Suprapubic skin (tissue), 4 donors: Measurements from ENCODE around the gene SLC6A6. TPM values are rescaled to one million over a fixed set of nuclear protein-coding genes. Genes with fewer than 3 reads are reported as not detected.
A peak's percentile ranks its signal among the peaks of the same experiment; 100 is the strongest.

Experiments used
- DNase-seq, 2 donors: peaks; one replicate each; pipeline ENCODE4 v3.0.0-alpha.2; 2019; ENCODE audit warnings: low spot score in 2 of 2
- H3K27ac ChIP-seq: fragments of 200-600 bp; sonication (generic); one replicate; pipeline ENCODE4 v1.5.1; 2019
- H3K27me3 ChIP-seq: fragments of 200-600 bp; sonication (generic); one replicate; pipeline ENCODE4 v1.5.1; 2019
- H3K36me3 ChIP-seq: fragments of 200-600 bp; sonication (generic); one replicate; pipeline ENCODE4 v1.5.1; 2019
- H3K4me1 ChIP-seq: fragments of 200-600 bp; sonication (generic); one replicate; pipeline ENCODE4 v1.5.1; 2019
- H3K4me3 ChIP-seq: fragments of 200-600 bp; sonication (generic); one replicate; pipeline ENCODE4 v1.5.1; 2019; ENCODE audit warnings: mild to moderate bottlenecking
- H3K9me3 ChIP-seq: fragments of 200-600 bp; sonication (generic); one replicate; pipeline ENCODE4 v1.5.1; 2019
- EP300 ChIP-seq: sonication (generic); formaldehyde crosslinking; IDR thresholded peaks from one replicate; pipeline ENCODE4 v1.6.1; 2017; ENCODE audit warnings: antibody characterized with exemption
- POLR2A ChIP-seq, 2 donors: fragments of 450-650 bp; IDR thresholded peaks; one replicate each; pipeline ENCODE4 v1.6.1; 2017; ENCODE audit warnings: antibody characterized with exemption in 2 of 2, mild to moderate bottlenecking in 2 of 2, moderate library complexity in 2 of 2
- POLR2AphosphoS5 ChIP-seq, 3 donors: sonication (generic); formaldehyde crosslinking; IDR thresholded peaks; one replicate each; pipeline ENCODE4 v1.6.1; 2017; ENCODE audit warnings: antibody characterized with exemption in 3 of 3
- WGBS: methylation state at CpG from one replicate; pipeline ENCODE4 v1.1.5; 2018; 5-methylcytosine and 5-hydroxymethylcytosine counted together
- total RNA-seq, 4 donors: library from RNA; depleted of rRNA; stranded (reverse); fragments of >200 nt; gene quantifications; one replicate each; pipeline ENCODE4 v1.1.0, GENCODE V29; 2016
- TF ChIP-seq, protein P1 (sequence below), 2 donors: fragments of 200-600 bp in 1 of 2; fragments of 450-650 bp in 1 of 2; sonication (generic) in 1 of 2; IDR thresholded peaks; one replicate each; pipeline ENCODE4 v1.5.1; 2016 to 2019; ENCODE audit warnings: antibody characterized with exemption in 2 of 2, mild to moderate bottlenecking in 1 of 2, moderate library complexity in 1 of 2

The SLC6A6 gene
- total RNA-seq, 4 donors from 2014 or later = 85.4 to 149 (median 102) TPM

DNA sequence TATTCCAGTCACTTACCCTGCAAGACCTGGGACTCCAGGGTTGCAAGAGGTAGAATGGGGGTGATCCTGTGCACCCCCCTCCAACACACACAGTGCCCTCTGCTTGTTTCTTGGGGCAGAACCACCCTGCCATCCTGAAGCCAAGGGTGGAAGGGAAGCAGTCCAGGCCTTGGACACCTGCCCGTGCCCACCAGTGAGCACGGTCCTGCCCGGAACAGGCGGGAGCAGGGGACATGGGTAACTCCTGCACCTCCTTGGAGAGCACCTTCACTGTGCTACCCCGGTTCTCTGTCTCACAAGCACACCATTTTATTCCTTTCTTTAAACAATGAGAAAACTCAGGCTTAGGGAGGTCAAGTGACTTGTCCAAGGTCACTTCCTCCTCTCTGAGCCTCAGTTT lies 57.0 kb downstream of the SLC6A6 start:
- Histone ChIP-seq H3K27ac (no peak overlapping the region), H3K4me3 (no peak overlapping the region), H3K4me1 (peaks cover 15% of the 10 kb centered on the region), H3K9me3 (no peaks in the 10 kb centered on the region), H3K27me3 (no peaks in the 10 kb centered on the region), H3K36me3 (peaks cover 26% of the 10 kb centered on the region)
- no peak for DNase-seq
- no peak for TF ChIP-seq POLR2A (IDR thresholded peaks at IDR 0.05)
- 98% methylated on average over 5 of the region's 5 CpGs for WGBS

GRCh38 chr3:14459787-14460186 lies 57.4 kb downstream of the SLC6A6 start:
- Histone ChIP-seq H3K9me3 (no peaks in the 10 kb centered on the region), H3K27ac (no peak overlapping the region), H3K27me3 (no peaks in the 10 kb centered on the region), H3K4me3 (no peak overlapping the region), H3K4me1 (peaks cover 12% of the 10 kb centered on the region), H3K36me3 (peaks cover 30% of the 10 kb centered on the region)
- DNase-seq = no peak
- WGBS = 64% methylated on average over 3 of the region's 3 CpGs
- TF ChIP-seq EP300 (no peak), POLR2A (IDR thresholded peaks at IDR 0.05) (no peak), POLR2AphosphoS5 (IDR thresholded peaks at IDR 0.05) (no peak)
- TF ChIP-seq, protein P1, sequence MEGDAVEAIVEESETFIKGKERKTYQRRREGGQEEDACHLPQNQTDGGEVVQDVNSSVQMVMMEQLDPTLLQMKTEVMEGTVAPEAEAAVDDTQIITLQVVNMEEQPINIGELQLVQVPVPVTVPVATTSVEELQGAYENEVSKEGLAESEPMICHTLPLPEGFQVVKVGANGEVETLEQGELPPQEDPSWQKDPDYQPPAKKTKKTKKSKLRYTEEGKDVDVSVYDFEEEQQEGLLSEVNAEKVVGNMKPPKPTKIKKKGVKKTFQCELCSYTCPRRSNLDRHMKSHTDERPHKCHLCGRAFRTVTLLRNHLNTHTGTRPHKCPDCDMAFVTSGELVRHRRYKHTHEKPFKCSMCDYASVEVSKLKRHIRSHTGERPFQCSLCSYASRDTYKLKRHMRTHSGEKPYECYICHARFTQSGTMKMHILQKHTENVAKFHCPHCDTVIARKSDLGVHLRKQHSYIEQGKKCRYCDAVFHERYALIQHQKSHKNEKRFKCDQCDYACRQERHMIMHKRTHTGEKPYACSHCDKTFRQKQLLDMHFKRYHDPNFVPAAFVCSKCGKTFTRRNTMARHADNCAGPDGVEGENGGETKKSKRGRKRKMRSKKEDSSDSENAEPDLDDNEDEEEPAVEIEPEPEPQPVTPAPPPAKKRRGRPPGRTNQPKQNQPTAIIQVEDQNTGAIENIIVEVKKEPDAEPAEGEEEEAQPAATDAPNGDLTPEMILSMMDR (IDR thresholded peaks at IDR 0.05) = no peak

- H3K4me3 ChIP-seq = no peak overlapping the region
- peaks cover 37% of the 10 kb centered on the region for H3K36me3 ChIP-seq
- no peak overlapping the region for H3K27ac ChIP-seq
- TF ChIP-seq EP300 (no peak), POLR2AphosphoS5 (IDR thresholded peaks at IDR 0.05) (no peak), POLR2A (IDR thresholded peaks at IDR 0.05) (no peak)
- TF ChIP-seq, protein P1 (IDR thresholded peaks at IDR 0.05) = no peak
- H3K9me3 ChIP-seq = no peaks in the 10 kb centered on the region
- DNase-seq = no peak
- H3K4me1 ChIP-seq = peaks cover 12% of the 10 kb centered on the region
- WGBS = 61% methylated on average over 9 of the region's 9 CpGs
- H3K27me3 ChIP-seq = no peaks in the 10 kb centered on the region
These were observed 58.1 kb downstream of the SLC6A6 start for GRCh38 chr3:14460342-14461005.

DNA sequence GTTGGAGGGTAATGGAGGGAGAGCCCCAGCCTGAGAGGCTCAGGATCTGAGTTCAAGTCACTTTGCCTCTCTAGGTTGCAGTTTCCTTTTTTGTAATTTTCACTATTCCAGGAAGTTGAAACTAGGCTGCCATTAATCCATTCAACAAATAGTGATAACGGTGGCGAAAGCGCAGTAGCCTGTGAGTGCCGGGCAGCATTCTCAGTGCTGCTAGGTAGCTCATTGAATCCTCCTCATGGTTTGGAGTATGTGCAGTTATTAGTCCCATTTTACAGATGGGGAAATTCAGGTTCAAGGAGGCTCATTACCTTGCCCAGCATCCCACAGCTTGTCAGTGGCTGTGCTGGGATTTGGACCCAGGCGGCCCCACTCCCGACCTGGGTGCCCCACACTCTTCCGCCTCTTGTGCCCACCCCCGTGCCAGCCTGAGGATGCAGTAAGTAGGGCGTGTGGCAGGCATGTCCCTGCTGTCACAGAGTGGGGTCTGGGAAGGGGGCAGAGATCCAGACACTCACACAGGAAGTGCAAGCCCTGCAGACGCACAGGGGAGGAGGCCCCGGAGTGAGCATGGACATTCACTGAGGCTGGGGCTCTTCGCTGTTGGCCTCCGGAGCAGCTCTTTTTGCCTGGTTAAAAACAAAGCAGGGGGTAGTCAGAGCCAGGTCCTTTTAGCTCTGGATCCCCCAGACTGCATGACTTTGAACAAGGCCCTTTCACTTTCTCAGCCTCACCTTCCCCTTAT lies 58.8 kb downstream of the SLC6A6 start:
- no peaks in the 10 kb centered on the region for H3K9me3 ChIP-seq
- peaks cover 44% of the 10 kb centered on the region for H3K36me3 ChIP-seq
- TF ChIP-seq, protein P1 (IDR thresholded peaks at IDR 0.05) = no peak
- no peak for TF ChIP-seq EP300
- no peak for TF ChIP-seq POLR2AphosphoS5 (IDR thresholded peaks at IDR 0.05)
- no peak for TF ChIP-seq POLR2A (IDR thresholded peaks at IDR 0.05)
- no peak overlapping the region for H3K4me3 ChIP-seq
- H3K27me3 ChIP-seq = no peaks in the 10 kb centered on the region
- no peak overlapping the region for H3K27ac ChIP-seq
- peaks cover 12% of the 10 kb centered on the region for H3K4me1 ChIP-seq
- DNase-seq = no peak
- 92% methylated on average over 10 of the region's 13 CpGs for WGBS

- 90% methylated on average over 6 of the region's 8 CpGs for WGBS
- TF ChIP-seq, protein P1 (IDR thresholded peaks at IDR 0.05) = peak in 1 of 2 donors; percentile 33
- TF ChIP-seq EP300 = no peak
- no peaks in the 10 kb centered on the region for H3K27me3 ChIP-seq
- peaks cover 12% of the 10 kb centered on the region for H3K4me1 ChIP-seq
- no peaks in the 10 kb centered on the region for H3K9me3 ChIP-seq
- no peak overlapping the region for H3K4me3 ChIP-seq
- H3K36me3 ChIP-seq = peaks cover 51% of the 10 kb centered on the region
- H3K27ac ChIP-seq = no peak overlapping the region
- DNase-seq = no peak
These were observed 59.4 kb downstream of the SLC6A6 start for GRCh38 chr3:14461748-14462324.
